ENCODE data around the gene ITK.

Gene ITK

DNA sequence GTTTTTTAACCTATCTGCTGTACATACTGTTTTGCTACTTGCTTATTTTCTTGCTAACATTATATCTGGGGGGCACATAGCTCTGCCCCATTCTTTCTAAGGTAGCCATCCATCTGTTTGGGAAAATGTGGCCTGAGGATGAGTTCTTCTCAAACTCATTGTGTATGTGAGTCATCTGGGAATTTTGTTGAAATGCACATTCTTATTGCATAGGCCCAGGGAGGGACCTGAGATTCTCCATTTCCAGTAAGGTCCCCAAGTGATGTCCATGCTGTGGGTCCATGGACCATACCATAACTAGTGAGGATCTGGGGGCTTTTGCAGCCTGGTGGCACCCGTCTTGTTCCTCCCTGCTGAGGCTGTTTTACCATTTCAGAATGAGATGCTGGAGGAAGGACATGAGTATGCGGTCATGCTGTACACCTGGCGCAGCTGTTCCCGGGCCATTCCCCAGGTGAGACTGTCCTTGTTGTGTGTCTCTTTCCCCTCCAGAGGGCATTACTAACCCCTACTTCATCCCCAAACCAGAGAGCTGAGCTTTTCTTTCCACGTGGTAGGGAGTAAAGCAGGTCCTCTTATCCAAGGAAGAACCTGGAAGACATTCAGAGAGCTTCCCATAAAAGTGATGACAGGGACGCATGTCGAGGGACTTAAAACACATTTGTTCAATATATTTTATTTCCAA, 113.9 kb downstream of the ITK start:
- Histone ChIP-seq H3K4me3 (ENCODE audit: low read length in 2 of 2) (no peak overlapping the region), H3K9ac (ENCODE audit: low read length in 2 of 2) (no peak overlapping the region), H3K27ac (ENCODE audit: low read length) (no peak overlapping the region), H3K4me1 (ENCODE audit: control insufficient read depth, insufficient read depth, low read length) (peaks cover 9% of the 10 kb centered on the region), H3K9me3 (ENCODE audit: control insufficient read depth in 2 of 2, low read length in 2 of 2) (no peaks in the 10 kb centered on the region), H3K36me3 (ENCODE audit: control insufficient read depth in 2 of 2, insufficient read depth in 2 of 2, low read length in 2 of 2) (peaks cover 5 to 6% of the 10 kb centered on the region in 2 donors), H3K27me3 (ENCODE audit: control insufficient read depth in 1 of 2, insufficient read depth in 2 of 2, low read length in 2 of 2) (no peaks in the 10 kb centered on the region)

- no peak overlapping the region for H3K27ac ChIP-seq (ENCODE audit: low read length)
- no peak overlapping the region for H3K4me3 ChIP-seq (ENCODE audit: low read length in 2 of 2)
- peaks cover 5 to 6% of the 10 kb centered on the region in 2 donors for H3K36me3 ChIP-seq (ENCODE audit: control insufficient read depth in 2 of 2, insufficient read depth in 2 of 2, low read length in 2 of 2)
- no peaks in the 10 kb centered on the region for H3K9me3 ChIP-seq (ENCODE audit: control insufficient read depth in 2 of 2, low read length in 2 of 2)
- H3K27me3 ChIP-seq (ENCODE audit: control insufficient read depth in 1 of 2, insufficient read depth in 2 of 2, low read length in 2 of 2) = no peaks in the 10 kb centered on the region
- H3K4me1 ChIP-seq (ENCODE audit: control insufficient read depth, insufficient read depth, low read length) = peaks cover 7% of the 10 kb centered on the region
- no peak overlapping the region for H3K9ac ChIP-seq (ENCODE audit: low read length in 2 of 2)
Observed at GRCh38 chr5:157295247-157295646, 114.6 kb downstream of the ITK start.

GRCh38 chr5:157300564-157300963, 119.9 kb downstream of the ITK start:
- H3K9me3 ChIP-seq (ENCODE audit: control insufficient read depth in 2 of 2, low read length in 2 of 2) = no peaks in the 10 kb centered on the region
- peaks cover 13 to 17% of the 10 kb centered on the region in 2 donors for H3K36me3 ChIP-seq (ENCODE audit: control insufficient read depth in 2 of 2, insufficient read depth in 2 of 2, low read length in 2 of 2)
- H3K4me3 ChIP-seq (ENCODE audit: low read length in 2 of 2) = no peak overlapping the region
- no peak overlapping the region for H3K9ac ChIP-seq (ENCODE audit: low read length in 2 of 2)
- H3K27me3 ChIP-seq (ENCODE audit: control insufficient read depth in 1 of 2, insufficient read depth in 2 of 2, low read length in 2 of 2) = no peaks in the 10 kb centered on the region
- H3K4me1 ChIP-seq (ENCODE audit: control insufficient read depth, insufficient read depth, low read length) = no peaks in the 10 kb centered on the region
- no peak overlapping the region for H3K27ac ChIP-seq (ENCODE audit: low read length)

DNA sequence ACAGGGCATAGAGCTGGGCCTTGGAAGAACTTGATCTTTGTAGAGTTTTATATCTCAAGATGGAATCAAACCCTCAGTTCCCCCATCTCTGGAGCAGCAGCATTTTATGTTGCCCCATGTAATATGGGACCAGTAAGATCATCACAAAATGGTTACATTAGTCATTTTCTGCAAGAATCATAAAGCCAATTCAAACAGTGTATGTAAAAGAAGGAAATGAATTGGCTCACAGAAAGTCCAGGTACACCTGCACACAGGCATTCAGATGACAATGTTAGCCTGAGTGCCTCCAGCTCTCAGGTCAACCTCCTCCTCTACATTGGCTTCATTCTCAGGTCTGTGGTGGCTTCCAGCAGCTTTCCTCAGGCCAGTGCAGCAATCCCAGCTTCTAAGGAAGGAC, 120.4 kb downstream of the ITK start:
- H3K9me3 ChIP-seq (ENCODE audit: control insufficient read depth in 2 of 2, low read length in 2 of 2) = no peaks in the 10 kb centered on the region
- H3K27ac ChIP-seq (ENCODE audit: low read length) = no peak overlapping the region
- H3K36me3 ChIP-seq (ENCODE audit: control insufficient read depth in 2 of 2, insufficient read depth in 2 of 2, low read length in 2 of 2) = peaks cover 13 to 17% of the 10 kb centered on the region in 2 donors
- no peak overlapping the region for H3K9ac ChIP-seq (ENCODE audit: low read length in 2 of 2)
- no peak overlapping the region for H3K4me3 ChIP-seq (ENCODE audit: low read length in 2 of 2)
- H3K4me1 ChIP-seq (ENCODE audit: control insufficient read depth, insufficient read depth, low read length) = no peaks in the 10 kb centered on the region
- no peaks in the 10 kb centered on the region for H3K27me3 ChIP-seq (ENCODE audit: control insufficient read depth in 1 of 2, insufficient read depth in 2 of 2, low read length in 2 of 2)

- no peak overlapping the region for H3K27ac ChIP-seq (ENCODE audit: low read length)
- H3K4me1 ChIP-seq (ENCODE audit: control insufficient read depth, insufficient read depth, low read length) = no peaks in the 10 kb centered on the region
- no peak overlapping the region for H3K4me3 ChIP-seq (ENCODE audit: low read length in 2 of 2)
- no peak overlapping the region for H3K9ac ChIP-seq (ENCODE audit: low read length in 2 of 2)
- H3K27me3 ChIP-seq (ENCODE audit: control insufficient read depth in 1 of 2, insufficient read depth in 2 of 2, low read length in 2 of 2) = no peaks in the 10 kb centered on the region
- peaks cover 11% of the 10 kb centered on the region in 2 donors for H3K36me3 ChIP-seq (ENCODE audit: control insufficient read depth in 2 of 2, insufficient read depth in 2 of 2, low read length in 2 of 2)
- no peaks in the 10 kb centered on the region for H3K9me3 ChIP-seq (ENCODE audit: control insufficient read depth in 2 of 2, low read length in 2 of 2)
Observed at GRCh38 chr5:157303023-157303422, 122.4 kb downstream of the ITK start.

DNA sequence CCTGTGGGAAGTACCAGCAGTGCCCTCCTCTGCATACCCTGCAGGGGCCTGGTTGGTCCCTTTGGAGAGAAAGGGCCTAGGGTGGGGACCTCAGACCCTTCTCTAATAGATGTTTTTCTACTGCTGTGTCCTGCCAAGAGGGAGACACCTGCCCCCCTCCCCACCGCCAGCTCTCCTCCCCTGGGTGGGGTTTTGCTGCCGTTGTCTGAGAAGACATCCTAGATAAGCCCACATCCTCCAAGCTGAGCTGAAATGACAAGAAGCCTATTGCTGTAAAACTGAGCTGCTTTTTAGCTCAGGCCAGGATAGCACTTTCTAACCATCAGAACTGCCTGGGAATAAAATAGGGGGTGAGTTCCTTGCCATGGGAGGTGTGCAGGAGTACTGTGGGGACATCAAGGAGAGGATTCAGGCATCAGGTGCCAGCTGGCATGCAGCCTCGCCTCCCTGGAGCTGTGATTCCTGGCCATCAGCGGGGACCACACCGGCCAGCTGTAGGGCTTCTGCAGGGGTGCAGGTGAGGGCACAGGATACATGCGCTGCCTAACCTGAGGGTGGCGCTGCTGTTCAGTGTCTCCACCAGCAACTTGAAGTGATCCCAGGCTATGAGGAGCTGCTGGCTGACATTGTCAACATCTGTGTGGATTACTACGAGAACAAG, 123.2 kb downstream of the ITK start:
- Histone ChIP-seq H3K9ac (ENCODE audit: low read length in 2 of 2) (no peak overlapping the region), H3K4me1 (ENCODE audit: control insufficient read depth, insufficient read depth, low read length) (no peaks in the 10 kb centered on the region), H3K27me3 (ENCODE audit: control insufficient read depth in 1 of 2, insufficient read depth in 2 of 2, low read length in 2 of 2) (no peaks in the 10 kb centered on the region), H3K4me3 (ENCODE audit: low read length in 2 of 2) (no peak overlapping the region), H3K9me3 (ENCODE audit: control insufficient read depth in 2 of 2, low read length in 2 of 2) (no peaks in the 10 kb centered on the region), H3K27ac (ENCODE audit: low read length) (no peak overlapping the region), H3K36me3 (ENCODE audit: control insufficient read depth in 2 of 2, insufficient read depth in 2 of 2, low read length in 2 of 2) (peaks cover 11% of the 10 kb centered on the region in 2 donors)
